ENCODE results near the gene NOXO1.

Gene NOXO1

DNA sequence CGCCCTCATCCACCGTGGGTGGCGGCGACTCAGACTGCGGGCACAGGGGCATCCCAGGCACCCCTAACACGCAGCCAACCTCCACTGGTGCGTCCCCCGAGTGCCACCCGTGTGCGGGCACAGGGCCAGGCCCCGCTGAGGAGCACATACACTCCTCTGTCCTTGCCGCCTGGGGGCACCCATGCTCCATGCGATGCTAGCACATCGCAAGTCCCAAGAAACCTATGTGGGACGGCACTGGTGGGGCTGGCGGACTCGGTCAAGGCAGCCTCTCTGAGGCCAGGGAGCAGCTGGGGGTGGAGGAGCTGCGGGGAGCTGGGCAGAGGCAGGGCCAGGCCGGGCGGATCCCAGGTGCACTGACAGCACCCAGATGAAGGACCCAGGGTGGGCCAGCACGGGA lies 24.4 kb upstream of the NOXO1 start:
- H3K9me3 ChIP-seq (ENCODE audit: control insufficient read depth, low read length): no peaks in the 10 kb centered on the region
- H3K79me2 ChIP-seq: peaks cover 53% of the 10 kb centered on the region
- H3K27ac ChIP-seq: no peak overlapping the region
- no peaks in the 10 kb centered on the region for H3K27me3 ChIP-seq (ENCODE audit: control insufficient read depth, insufficient read depth, low read length)
- no peak overlapping the region for H2AFZ ChIP-seq
- H3K4me3 ChIP-seq (ENCODE audit: low read depth, low read length): no peak overlapping the region
- peaks cover 10% of the 10 kb centered on the region for H3K4me1 ChIP-seq
- H3K36me3 ChIP-seq (ENCODE audit: control insufficient read depth, insufficient read depth, low read length): no peaks in the 10 kb centered on the region
- H3K9ac ChIP-seq: no peak overlapping the region
- TF ChIP-seq, protein P1, sequence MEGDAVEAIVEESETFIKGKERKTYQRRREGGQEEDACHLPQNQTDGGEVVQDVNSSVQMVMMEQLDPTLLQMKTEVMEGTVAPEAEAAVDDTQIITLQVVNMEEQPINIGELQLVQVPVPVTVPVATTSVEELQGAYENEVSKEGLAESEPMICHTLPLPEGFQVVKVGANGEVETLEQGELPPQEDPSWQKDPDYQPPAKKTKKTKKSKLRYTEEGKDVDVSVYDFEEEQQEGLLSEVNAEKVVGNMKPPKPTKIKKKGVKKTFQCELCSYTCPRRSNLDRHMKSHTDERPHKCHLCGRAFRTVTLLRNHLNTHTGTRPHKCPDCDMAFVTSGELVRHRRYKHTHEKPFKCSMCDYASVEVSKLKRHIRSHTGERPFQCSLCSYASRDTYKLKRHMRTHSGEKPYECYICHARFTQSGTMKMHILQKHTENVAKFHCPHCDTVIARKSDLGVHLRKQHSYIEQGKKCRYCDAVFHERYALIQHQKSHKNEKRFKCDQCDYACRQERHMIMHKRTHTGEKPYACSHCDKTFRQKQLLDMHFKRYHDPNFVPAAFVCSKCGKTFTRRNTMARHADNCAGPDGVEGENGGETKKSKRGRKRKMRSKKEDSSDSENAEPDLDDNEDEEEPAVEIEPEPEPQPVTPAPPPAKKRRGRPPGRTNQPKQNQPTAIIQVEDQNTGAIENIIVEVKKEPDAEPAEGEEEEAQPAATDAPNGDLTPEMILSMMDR (IDR thresholded peaks at IDR 0.05): no peak
- H3K4me2 ChIP-seq (ENCODE audit: low read length): no peak overlapping the region

DNA sequence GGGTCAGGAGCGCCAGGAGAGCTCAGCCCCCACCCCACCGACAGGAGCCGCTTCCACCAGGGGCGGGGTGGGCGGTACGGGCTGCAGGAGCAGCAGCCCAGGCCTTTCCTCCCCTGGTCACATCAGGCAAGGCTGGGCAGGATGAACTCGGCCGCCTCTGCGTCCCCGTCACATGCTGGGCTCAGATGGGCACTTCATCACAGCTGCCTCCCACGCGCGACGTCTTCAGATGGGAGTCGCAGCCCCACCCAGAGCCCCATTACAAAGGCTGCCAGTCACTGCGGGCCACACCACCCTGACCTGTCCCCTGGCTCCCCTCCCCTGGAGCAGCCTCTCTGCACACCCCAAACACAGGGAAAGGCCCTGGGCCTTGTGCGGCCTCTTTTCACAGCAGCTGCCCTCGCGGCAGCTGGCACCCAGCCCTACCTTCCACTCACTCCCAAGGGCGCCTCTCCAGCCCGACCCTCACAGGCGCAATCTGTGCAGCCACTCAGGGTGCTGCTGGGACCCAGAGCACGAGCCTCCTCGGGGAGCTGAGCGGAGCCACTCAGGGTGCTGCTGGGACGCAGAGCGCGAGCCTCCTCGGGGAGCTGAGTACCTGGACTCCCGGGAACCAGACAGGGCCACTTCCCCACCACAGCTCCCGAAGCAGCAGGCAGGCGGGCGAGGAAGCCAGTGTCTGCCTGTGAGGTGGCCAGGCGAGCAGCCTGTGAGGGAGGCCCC lies 23.7 kb upstream of the NOXO1 start:
- Histone ChIP-seq H3K9me3 (ENCODE audit: control insufficient read depth, low read length) (no peaks in the 10 kb centered on the region), H3K27me3 (ENCODE audit: control insufficient read depth, insufficient read depth, low read length) (no peaks in the 10 kb centered on the region), H3K4me2 (ENCODE audit: low read length) (no peak overlapping the region), H3K27ac (no peak overlapping the region), H3K79me2 (peaks cover 53% of the 10 kb centered on the region), H2AFZ (no peak overlapping the region), H3K4me3 (ENCODE audit: low read depth, low read length) (no peak overlapping the region), H3K9ac (no peak overlapping the region), H3K4me1 (peaks cover 4% of the 10 kb centered on the region), H3K36me3 (ENCODE audit: control insufficient read depth, insufficient read depth, low read length) (no peaks in the 10 kb centered on the region)
- TF ChIP-seq, protein P1 (IDR thresholded peaks at IDR 0.05): no peak

DNA sequence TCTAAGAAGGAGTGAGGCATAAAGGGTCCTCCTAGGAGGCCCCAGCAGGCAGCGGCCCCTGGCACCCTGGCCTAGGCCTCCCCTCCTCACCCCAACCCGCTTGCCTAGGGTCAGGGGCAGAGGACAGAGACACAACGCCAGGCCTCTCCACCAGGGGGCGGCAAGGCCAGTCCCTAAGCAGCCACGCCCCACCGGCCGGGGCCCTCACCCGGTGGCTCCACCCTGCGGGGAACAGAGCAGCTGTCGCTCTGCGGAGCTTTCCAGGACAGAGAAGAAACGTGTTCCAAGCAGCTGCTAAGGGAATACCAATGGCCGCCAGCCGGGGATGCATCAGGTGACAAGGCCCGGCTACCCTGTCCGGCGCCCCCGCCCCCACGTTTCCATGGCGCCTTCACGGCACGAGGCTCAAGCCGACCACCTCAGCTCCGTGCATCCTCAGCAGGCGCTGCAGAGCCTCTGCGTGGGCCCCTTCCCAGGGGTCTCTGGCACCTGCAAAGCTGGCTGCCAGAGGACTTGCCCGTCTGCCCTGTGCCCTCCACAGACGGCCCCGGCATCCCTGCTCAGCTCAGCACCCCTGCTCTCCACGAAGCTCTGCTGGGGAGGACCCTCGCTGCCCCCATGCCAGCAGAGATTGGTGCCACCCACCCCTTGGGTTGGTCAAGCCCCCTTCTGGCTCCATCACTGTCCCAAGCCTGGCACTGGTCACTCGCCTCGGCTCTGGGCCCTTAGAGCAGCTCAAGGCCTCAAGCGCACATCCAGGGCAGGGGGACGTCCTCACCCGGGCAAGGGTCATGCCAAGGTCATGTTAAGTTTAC lies 22.8 kb upstream of the NOXO1 start:
- Histone ChIP-seq H3K27ac (no peak overlapping the region), H3K9me3 (ENCODE audit: control insufficient read depth, low read length) (no peaks in the 10 kb centered on the region), H3K9ac (no peak overlapping the region), H3K4me1 (peaks cover 4% of the 10 kb centered on the region), H3K79me2 (peaks cover 53% of the 10 kb centered on the region), H2AFZ (no peak overlapping the region), H3K27me3 (ENCODE audit: control insufficient read depth, insufficient read depth, low read length) (no peaks in the 10 kb centered on the region), H3K4me3 (ENCODE audit: low read depth, low read length) (no peak overlapping the region), H3K36me3 (ENCODE audit: control insufficient read depth, insufficient read depth, low read length) (no peaks in the 10 kb centered on the region), H3K4me2 (ENCODE audit: low read length) (peak overlapping the region; percentile 27)
- TF ChIP-seq, protein P1 (IDR thresholded peaks at IDR 0.05): peak; percentile 92

DNA sequence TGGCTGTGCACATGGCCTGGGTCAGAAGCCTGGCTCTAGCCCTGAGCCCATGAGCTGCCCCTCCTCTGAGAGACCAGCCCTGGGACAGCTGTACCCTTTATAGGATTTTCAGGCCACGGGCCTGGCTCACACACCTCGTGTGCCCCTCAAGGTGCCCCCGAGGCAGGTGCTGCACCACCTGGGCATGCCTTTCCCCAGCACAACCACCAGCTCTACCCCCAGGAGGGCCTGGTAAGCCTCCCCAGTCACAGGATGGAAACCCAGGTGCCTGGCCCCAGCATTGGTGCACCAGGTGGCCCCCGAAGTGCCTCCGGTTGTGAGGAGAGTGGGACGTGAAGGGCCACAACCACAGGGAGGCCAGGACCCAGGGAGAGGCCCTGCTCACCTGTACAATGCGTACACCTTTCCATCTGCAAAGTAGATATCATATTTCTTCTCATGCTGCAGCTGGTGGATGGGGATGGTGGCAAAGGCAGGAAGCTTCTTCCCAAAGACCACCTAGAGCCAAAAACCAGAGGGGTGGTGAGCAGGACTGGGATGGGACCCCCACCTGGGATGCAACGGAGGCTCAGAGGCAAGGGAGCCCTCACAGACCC lies 22.1 kb upstream of the NOXO1 start:
- H3K9me3 ChIP-seq (ENCODE audit: control insufficient read depth, low read length): no peaks in the 10 kb centered on the region
- peaks cover 53% of the 10 kb centered on the region for H3K79me2 ChIP-seq
- H2AFZ ChIP-seq: no peak overlapping the region
- H3K4me2 ChIP-seq (ENCODE audit: low read length): no peak overlapping the region
- peaks cover 4% of the 10 kb centered on the region for H3K4me1 ChIP-seq
- TF ChIP-seq, protein P1 (IDR thresholded peaks at IDR 0.05): no peak
- H3K27me3 ChIP-seq (ENCODE audit: control insufficient read depth, insufficient read depth, low read length): no peaks in the 10 kb centered on the region
- no peak overlapping the region for H3K27ac ChIP-seq
- H3K4me3 ChIP-seq (ENCODE audit: low read depth, low read length): no peak overlapping the region
- no peak overlapping the region for H3K9ac ChIP-seq
- no peaks in the 10 kb centered on the region for H3K36me3 ChIP-seq (ENCODE audit: control insufficient read depth, insufficient read depth, low read length)
